ENCODE data around the gene ZMYND11. TPM values are rescaled to one million over a fixed set of nuclear protein-coding genes. Genes with fewer than 3 reads are reported as not detected.

The ZMYND11 gene
- total RNA-seq, 1 donor from 2014 or later, result 82.3 TPM

DNA sequence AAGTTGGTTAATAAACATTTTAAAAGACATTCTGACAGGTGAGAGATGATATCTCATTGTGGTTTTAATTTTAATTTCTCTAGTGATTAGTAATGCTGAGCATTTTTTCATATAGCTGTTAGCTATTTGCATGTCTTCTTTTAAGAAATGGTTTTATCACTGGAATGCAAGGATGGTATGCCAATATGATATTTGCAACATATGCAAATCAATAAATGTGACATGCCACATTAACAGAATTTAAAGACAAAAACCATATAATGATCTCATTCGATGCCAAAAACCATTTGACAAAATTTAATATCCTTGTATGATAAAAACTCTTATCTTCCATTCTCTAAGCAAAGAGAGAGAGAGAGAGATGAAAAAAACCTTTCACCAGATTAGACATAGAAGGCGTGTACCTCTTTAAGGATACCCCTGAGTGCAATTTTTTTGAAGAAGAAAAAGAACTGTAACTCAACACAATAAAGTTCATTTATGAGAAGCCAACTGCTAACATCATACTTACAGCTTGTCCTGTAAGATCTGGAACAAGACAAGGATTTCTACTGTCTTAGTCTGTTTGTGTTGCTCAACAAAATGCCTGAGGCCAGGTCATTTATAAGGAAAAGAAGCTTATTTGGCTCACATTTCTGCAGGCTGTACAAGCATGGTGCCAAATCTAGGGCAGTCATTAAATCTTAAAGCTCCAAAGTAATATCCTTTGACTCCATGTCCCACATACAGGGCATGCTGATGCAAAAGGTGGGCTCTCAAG, 39.7 kb upstream of the ZMYND11 start:
- no peaks in the 10 kb centered on the region for H3K27me3 ChIP-seq
- H3K36me3 ChIP-seq, result no peaks in the 10 kb centered on the region
- no peak overlapping the region for H3K4me3 ChIP-seq
- TF ChIP-seq, protein P1, sequence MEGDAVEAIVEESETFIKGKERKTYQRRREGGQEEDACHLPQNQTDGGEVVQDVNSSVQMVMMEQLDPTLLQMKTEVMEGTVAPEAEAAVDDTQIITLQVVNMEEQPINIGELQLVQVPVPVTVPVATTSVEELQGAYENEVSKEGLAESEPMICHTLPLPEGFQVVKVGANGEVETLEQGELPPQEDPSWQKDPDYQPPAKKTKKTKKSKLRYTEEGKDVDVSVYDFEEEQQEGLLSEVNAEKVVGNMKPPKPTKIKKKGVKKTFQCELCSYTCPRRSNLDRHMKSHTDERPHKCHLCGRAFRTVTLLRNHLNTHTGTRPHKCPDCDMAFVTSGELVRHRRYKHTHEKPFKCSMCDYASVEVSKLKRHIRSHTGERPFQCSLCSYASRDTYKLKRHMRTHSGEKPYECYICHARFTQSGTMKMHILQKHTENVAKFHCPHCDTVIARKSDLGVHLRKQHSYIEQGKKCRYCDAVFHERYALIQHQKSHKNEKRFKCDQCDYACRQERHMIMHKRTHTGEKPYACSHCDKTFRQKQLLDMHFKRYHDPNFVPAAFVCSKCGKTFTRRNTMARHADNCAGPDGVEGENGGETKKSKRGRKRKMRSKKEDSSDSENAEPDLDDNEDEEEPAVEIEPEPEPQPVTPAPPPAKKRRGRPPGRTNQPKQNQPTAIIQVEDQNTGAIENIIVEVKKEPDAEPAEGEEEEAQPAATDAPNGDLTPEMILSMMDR (IDR thresholded peaks at IDR 0.05), result no peak
- peaks cover 8% of the 10 kb centered on the region for H3K9me3 ChIP-seq
- peaks cover 7% of the 10 kb centered on the region for H3K4me1 ChIP-seq
- DNase-seq (no peak), ATAC-seq (no peak)
- intact Hi-C loops (cut with DNase I), result no loop called here
- no peak overlapping the region for H3K27ac ChIP-seq

DNA sequence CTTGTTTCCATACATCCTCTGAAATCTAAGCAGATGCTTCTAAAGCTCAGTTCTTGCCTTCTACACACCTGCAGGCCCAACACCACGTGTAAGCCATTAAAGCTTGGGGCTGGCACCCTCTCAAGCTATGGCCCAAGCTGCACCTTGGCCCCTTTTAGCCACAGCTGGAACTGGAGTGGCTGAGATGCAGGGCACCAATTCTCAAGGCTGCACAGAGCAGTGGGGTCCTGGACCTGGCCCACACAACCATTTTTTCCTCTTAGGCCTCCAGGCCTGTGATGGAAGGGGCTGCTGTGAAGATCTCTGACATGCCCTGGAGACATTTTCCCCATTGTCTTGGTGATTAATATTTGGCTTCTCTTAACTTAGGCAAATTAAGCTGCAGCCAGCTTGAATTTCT, 38.8 kb upstream of the ZMYND11 start:
- Histone ChIP-seq H3K36me3 (no peaks in the 10 kb centered on the region), H3K4me3 (no peak overlapping the region), H3K9me3 (peaks cover 8% of the 10 kb centered on the region), H3K4me1 (peaks cover 7% of the 10 kb centered on the region), H3K27me3 (no peaks in the 10 kb centered on the region), H3K27ac (no peak overlapping the region)
- intact Hi-C loops (cut with DNase I), result no loop called here
- no peak for DNase-seq
- no peak for ATAC-seq
- TF ChIP-seq, protein P1 (IDR thresholded peaks at IDR 0.05), result no peak

- Histone ChIP-seq H3K36me3 (no peaks in the 10 kb centered on the region), H3K9me3 (no peaks in the 10 kb centered on the region), H3K4me1 (no peaks in the 10 kb centered on the region), H3K27ac (no peak overlapping the region), H3K4me3 (no peak overlapping the region), H3K27me3 (no peaks in the 10 kb centered on the region)
- TF ChIP-seq, protein P1 (IDR thresholded peaks at IDR 0.05), result no peak
- DNase-seq (no peak), ATAC-seq (no peak)
- intact Hi-C loops (cut with DNase I), result no loop called here
Observed at GRCh38 chr10:104416-104815, 30.8 kb upstream of the ZMYND11 start.

- TF ChIP-seq, protein P1 (IDR thresholded peaks at IDR 0.05), result no peak
- ATAC-seq, result no peak
- DNase-seq, result no peak
- intact Hi-C loops (cut with DNase I), result no loop called here
- Histone ChIP-seq H3K27ac (no peak overlapping the region), H3K9me3 (no peaks in the 10 kb centered on the region), H3K4me1 (no peaks in the 10 kb centered on the region), H3K27me3 (no peaks in the 10 kb centered on the region), H3K36me3 (no peaks in the 10 kb centered on the region), H3K4me3 (no peak overlapping the region)
Observed at GRCh38 chr10:104862-105565, 30.2 kb upstream of the ZMYND11 start.

DNA sequence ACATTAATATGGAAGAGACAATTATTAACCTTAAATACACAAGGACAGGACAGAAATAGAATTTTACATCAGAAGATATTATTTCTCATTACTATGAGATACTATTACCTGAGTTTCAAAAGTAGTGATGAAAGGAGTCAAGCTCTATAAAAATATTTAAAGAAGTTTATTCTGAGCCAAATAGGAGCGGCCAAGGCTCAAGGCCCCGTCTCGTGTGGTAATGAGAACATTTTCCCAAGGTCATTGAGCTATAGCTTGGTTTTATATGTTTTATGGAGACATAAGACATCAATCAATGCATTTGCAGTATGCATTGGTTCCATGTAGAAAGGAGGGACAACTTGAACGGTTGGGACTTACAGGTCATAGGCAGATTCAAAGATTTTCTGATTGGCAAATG, 29.4 kb upstream of the ZMYND11 start:
- Histone ChIP-seq H3K27ac (no peak overlapping the region), H3K4me1 (no peaks in the 10 kb centered on the region), H3K4me3 (no peak overlapping the region), H3K27me3 (no peaks in the 10 kb centered on the region), H3K36me3 (no peaks in the 10 kb centered on the region), H3K9me3 (no peaks in the 10 kb centered on the region)
- intact Hi-C loops (cut with DNase I), result no loop called here
- no peak for ATAC-seq
- no peak for DNase-seq
- TF ChIP-seq, protein P1 (IDR thresholded peaks at IDR 0.05), result no peak
